Gastrocnemius medialis (tissue), 4 donors: ENCODE results near the gene FRG1.

Source experiments
- CTCF ChIP-seq, 5 experiments: fragments of 450-650 bp in 3 of 5; fragments of 200-600 bp in 2 of 5; sonication (generic) in 2 of 5; IDR thresholded peaks in 4 of 5; conservative IDR thresholded peaks in 1 of 5; 1 replicate in 4 of 5; 2 replicates in 1 of 5; pipeline ENCODE4 v1.5.1; 2016 to 2019; ENCODE audit warnings: antibody characterized with exemption in 5 of 5, mild to moderate bottlenecking in 3 of 5, moderate library complexity in 3 of 5
- POLR2A ChIP-seq, 2 donors: fragments of 450-650 bp; IDR thresholded peaks; one replicate each; pipeline ENCODE4 v1.6.1; 2017; ENCODE audit warnings: antibody characterized with exemption in 2 of 2, mild to moderate bottlenecking in 2 of 2, moderate library complexity in 2 of 2

DNA sequence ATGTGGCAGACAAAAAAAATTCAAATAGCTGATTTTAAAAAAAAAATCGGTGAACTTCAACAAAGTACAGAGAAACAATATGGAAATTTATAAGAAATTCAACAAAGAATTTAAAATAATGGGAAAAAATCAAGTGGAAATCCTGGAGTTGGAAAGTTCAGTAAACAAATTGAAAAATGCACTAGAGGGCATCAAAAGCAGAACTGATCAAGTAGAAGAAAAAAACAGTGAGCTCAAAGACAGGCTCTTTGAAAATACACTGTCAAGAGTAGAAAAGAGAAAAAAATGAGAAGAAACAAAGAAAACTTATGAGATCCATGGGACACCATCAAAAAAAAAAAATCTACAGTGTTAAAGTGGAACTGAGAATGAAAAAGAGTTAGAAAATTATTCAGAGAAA is 19.6 kb upstream of the FRG1 start:
- TF ChIP-seq POLR2A (IDR thresholded peaks at IDR 0.05) (no peak), CTCF (IDR thresholded peaks at IDR 0.05 in 4 of 5, conservative IDR thresholded peaks at IDR 0.05 in 1 of 5) (no peak)
